ENCODE measurements around the gene LMF2.

The LMF2 gene

GRCh38 chr22:50503475-50504145 is 3.9 kb downstream of the LMF2 start:
- no peak for DNase-seq (ENCODE audit: low read depth)

- DNase-seq (ENCODE audit: low read depth), result no peak
Measured at GRCh38 chr22:50502628-50503474, 4.7 kb downstream of the LMF2 start.

GRCh38 chr22:50502096-50502495 is 5.4 kb downstream of the LMF2 start:
- no peak for DNase-seq (ENCODE audit: low read depth)

GRCh38 chr22:50500452-50500851 is 7.0 kb downstream of the LMF2 start:
- peak; percentile 19 for DNase-seq (ENCODE audit: low read depth)

- DNase-seq (ENCODE audit: low read depth), result peak; percentile 50
Measured at GRCh38 chr22:50498322-50498890, 9.1 kb downstream of the LMF2 start.

- DNase-seq (ENCODE audit: low read depth), result no peak
Measured at GRCh38 chr22:50497093-50497492, 10.4 kb downstream of the LMF2 start.

- DNase-seq (ENCODE audit: low read depth), result no peak
Measured at GRCh38 chr22:50490531-50491308, 16.8 kb downstream of the LMF2 start.

- DNase-seq (ENCODE audit: low read depth), result no peak
Measured at GRCh38 chr22:50489363-50490243, 17.9 kb downstream of the LMF2 start.

- DNase-seq (ENCODE audit: low read depth), result no peak
Measured at GRCh38 chr22:50488886-50489285, 18.6 kb downstream of the LMF2 start.

- no peak for DNase-seq (ENCODE audit: low read depth)
Measured at GRCh38 chr22:50488006-50488677, 19.4 kb downstream of the LMF2 start.

- DNase-seq (ENCODE audit: low read depth), result no peak
Measured at GRCh38 chr22:50487290-50488005, 20.1 kb downstream of the LMF2 start.

- DNase-seq (ENCODE audit: low read depth), result no peak
Measured at GRCh38 chr22:50486561-50487289, 20.8 kb downstream of the LMF2 start, which contains the start of gene MIOX. Gene MIOX (plus strand): TSS chr22:50486859. CDS start chr22:50486898, 39 bp downstream.

GRCh38 chr22:50485221-50486131 is 22.0 kb downstream of the LMF2 start:
- DNase-seq (ENCODE audit: low read depth), result no peak

GRCh38 chr22:50483977-50484853 is 23.3 kb downstream of the LMF2 start:
- DNase-seq (ENCODE audit: low read depth), result no peak

GRCh38 chr22:50483556-50483955 is 23.9 kb downstream of the LMF2 start:
- no peak for DNase-seq (ENCODE audit: low read depth)

GRCh38 chr22:50483106-50483505 is 24.4 kb downstream of the LMF2 start:
- DNase-seq (ENCODE audit: low read depth), result no peak

Data from amniotic epithelial cell (primary cell).